Spinal cord (tissue), 10 donors: ENCODE data around the gene SETMAR. TPM values are rescaled to one million over a fixed set of nuclear protein-coding genes. Genes with fewer than 3 reads are reported as not detected.

Experiments
- DNase-seq, 6 donors: peaks; one replicate each; pipeline versions ENCODE4 v3.0.0 to v3.0.0-alpha.2; 2013 to 2015; ENCODE audit warnings: low spot score in 6 of 6, low read depth in 4 of 6
- H3K27ac ChIP-seq: one replicate; pipeline ENCODE4 v1.5.1; 2013; ENCODE audit warnings: low read depth, low read length, control low read depth
- H3K27me3 ChIP-seq: one replicate; pipeline ENCODE4 v1.6.1; 2013; ENCODE audit warnings: low read length; ENCODE audit not compliant: control insufficient read depth, insufficient read depth
- H3K36me3 ChIP-seq: one replicate; pipeline ENCODE4 v1.6.1; 2013; ENCODE audit warnings: low read length; ENCODE audit not compliant: control insufficient read depth, insufficient read depth
- H3K4me1 ChIP-seq: one replicate; pipeline ENCODE4 v1.6.1; 2013; ENCODE audit warnings: low read length; ENCODE audit not compliant: control insufficient read depth, insufficient read depth
- H3K4me3 ChIP-seq: one replicate; pipeline ENCODE4 v1.5.1; 2013; ENCODE audit warnings: low read depth, low read length, control low read depth
- H3K9me3 ChIP-seq: one replicate; pipeline ENCODE4 v1.6.1; 2013; ENCODE audit warnings: low read length; ENCODE audit not compliant: control insufficient read depth, insufficient read depth
- WGBS: methylation state at CpG from one replicate; pipeline ENCODE4 v1.1.5; 2013; ENCODE audit warnings: missing lambda C conversion rate; ENCODE audit not compliant: insufficient coverage; 5-methylcytosine and 5-hydroxymethylcytosine counted together
- polyA plus RNA-seq, 2 donors: library from polyadenylated mRNA; unstranded; fragments of 120-200 nt; gene quantifications; one replicate each; pipeline ENCODE4 v1.2.1, GENCODE V29; 2013; ENCODE audit not compliant: insufficient read length in 2 of 2
- total RNA-seq, 2 donors: library from RNA; depleted of rRNA in 1 of 2; stranded (reverse); fragments of 120-200 nt in 1 of 2; fragments of >200 nt in 1 of 2; gene quantifications; one replicate each; pipeline versions ENCODE4 v1.2.3 to v1.2.4, GENCODE V29; 2013 to 2014
- donor health status: healthy.

The SETMAR gene
- total and polyA plus RNA-seq, 4 donors, result 19.1 to 28.4 (median 21.2) TPM

- peak in 1 of 6 donors; percentile 16 for DNase-seq
These were observed 37.5 kb downstream of the SETMAR start for GRCh38 chr3:4340411-4341335.

DNA sequence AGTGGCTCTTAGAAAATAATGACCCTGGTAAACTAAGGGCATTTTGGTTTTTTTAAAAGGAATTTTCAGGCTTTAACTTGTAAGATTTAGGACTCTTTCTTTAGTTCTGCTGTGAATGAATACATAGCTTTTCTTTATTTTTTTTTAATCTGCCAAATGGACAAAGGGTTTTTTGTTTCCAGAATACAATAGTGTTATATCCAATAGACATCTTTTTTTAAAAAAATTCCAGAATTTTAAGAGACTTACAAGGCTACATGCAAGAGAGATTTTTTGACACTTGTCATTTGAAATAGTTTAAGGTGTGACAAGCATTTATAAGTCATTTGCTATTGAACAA is 38.1 kb downstream of the SETMAR start:
- Histone ChIP-seq H3K36me3 (no peaks in the 10 kb centered on the region), H3K4me3 (no peak overlapping the region), H3K9me3 (no peaks in the 10 kb centered on the region), H3K4me1 (no peaks in the 10 kb centered on the region), H3K27me3 (no peaks in the 10 kb centered on the region), H3K27ac (no peak overlapping the region)
- no peak for DNase-seq

More at GRCh38 chr3:4340411-4341335, 37.5 kb downstream of the SETMAR start:
- Histone ChIP-seq H3K36me3 (no peaks in the 10 kb centered on the region), H3K4me3 (no peak overlapping the region), H3K9me3 (no peaks in the 10 kb centered on the region), H3K27me3 (no peaks in the 10 kb centered on the region), H3K4me1 (no peaks in the 10 kb centered on the region), H3K27ac (no peak overlapping the region)
- 54% methylated on average over 4 of the region's 6 CpGs for WGBS

DNA sequence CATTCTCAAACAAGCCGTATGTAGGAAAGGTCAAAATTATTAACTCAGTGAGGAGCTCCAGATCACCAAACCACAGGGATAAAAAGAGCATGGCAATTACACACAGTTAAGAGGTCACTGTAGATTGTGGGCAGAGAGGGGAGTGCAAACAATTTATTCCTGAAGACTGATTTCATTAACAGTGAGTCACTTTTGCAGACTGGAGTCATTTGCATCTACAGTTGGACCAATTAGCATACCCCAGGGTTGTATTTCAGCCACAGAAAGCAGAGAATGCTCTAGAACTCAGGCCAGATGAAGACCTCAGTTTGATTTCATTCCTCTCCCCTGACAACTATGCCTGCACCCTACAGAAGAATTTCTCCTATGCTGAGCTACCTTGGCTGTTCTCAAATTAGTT is 40.1 kb downstream of the SETMAR start:
- H3K9me3 ChIP-seq, result no peaks in the 10 kb centered on the region
- H3K4me3 ChIP-seq, result no peak overlapping the region
- WGBS, result 83% methylated on average over 1 of the region's 1 CpG
- H3K27me3 ChIP-seq, result no peaks in the 10 kb centered on the region
- no peaks in the 10 kb centered on the region for H3K36me3 ChIP-seq
- DNase-seq, result no peak
- H3K4me1 ChIP-seq, result no peaks in the 10 kb centered on the region
- H3K27ac ChIP-seq, result no peak overlapping the region

DNA sequence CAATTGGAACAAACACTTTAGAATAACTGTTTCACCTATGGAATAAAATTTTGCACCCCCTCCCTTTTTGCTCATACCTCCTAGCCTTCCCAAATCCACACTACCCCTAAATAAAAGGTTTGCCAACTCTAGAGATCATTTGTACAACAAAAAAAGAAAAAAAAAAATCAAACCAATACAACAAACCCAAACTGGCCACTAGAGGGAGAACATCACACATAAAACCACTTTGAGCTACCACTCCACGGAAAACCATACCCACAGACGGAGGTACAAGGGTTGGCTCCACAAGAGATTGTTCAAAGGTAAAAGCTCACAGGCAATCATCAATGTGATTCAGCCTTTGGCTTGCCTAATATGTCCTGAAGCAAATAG is 47.6 kb downstream of the SETMAR start:
- H3K27me3 ChIP-seq, result no peaks in the 10 kb centered on the region
- no peaks in the 10 kb centered on the region for H3K36me3 ChIP-seq
- no peaks in the 10 kb centered on the region for H3K4me1 ChIP-seq
- DNase-seq, result peak in 5 of 6 donors; percentile 47 to 93 (median 63)
- WGBS, result no CpG with 5 or more reads among the region's 2 CpGs
- H3K27ac ChIP-seq, result no peak overlapping the region
- H3K9me3 ChIP-seq, result no peaks in the 10 kb centered on the region
- no peak overlapping the region for H3K4me3 ChIP-seq

DNA sequence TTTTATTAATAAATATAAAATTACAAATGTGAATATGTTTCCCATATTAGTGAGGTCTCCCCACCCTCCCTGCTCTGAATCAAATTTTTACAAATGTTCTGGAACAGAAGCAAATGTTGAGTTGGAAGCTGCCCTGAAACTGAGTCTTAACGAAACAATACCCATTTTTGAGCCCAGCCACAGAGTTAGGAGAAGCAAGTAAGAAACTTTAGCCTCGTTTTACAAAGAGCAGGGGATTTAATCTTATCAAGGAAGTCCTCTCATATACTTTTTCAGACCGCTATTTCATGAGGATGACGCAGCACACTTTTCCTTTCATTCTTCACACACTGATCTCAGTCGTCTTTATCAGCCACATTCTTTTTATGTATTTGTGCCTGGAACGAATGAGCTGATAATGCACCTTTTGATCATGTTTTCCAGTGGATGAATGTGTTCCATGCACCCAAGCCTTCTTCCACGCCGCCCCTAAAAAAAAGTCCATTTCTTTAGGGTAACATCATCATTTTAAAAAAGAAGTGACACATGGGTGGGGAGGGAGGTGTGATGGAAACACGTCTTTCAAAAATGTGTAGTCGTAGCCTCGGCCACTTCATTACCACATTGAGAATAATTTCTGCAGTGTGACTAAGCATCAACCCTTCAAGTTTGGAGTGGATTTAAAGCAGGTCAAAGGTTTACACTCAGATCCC is 48.1 kb downstream of the SETMAR start:
- peaks cover 3% of the 10 kb centered on the region for H3K4me1 ChIP-seq
- H3K4me3 ChIP-seq, result no peak overlapping the region
- H3K27me3 ChIP-seq, result no peaks in the 10 kb centered on the region
- H3K9me3 ChIP-seq, result no peaks in the 10 kb centered on the region
- H3K27ac ChIP-seq, result no peak overlapping the region
- no peaks in the 10 kb centered on the region for H3K36me3 ChIP-seq
- WGBS, result 89% methylated on average over 4 of the region's 11 CpGs
- no peak for DNase-seq

GRCh38 chr3:4351872-4352271 is 48.7 kb downstream of the SETMAR start:
- Histone ChIP-seq H3K27ac (no peak overlapping the region), H3K9me3 (no peaks in the 10 kb centered on the region), H3K4me1 (peaks cover 7% of the 10 kb centered on the region), H3K27me3 (no peaks in the 10 kb centered on the region), H3K4me3 (no peak overlapping the region), H3K36me3 (no peaks in the 10 kb centered on the region)
- WGBS, result 91% methylated on average over 4 of the region's 4 CpGs
- no peak for DNase-seq

- WGBS, result 0% methylated on average over 1 of the region's 6 CpGs
- H3K4me1 ChIP-seq, result peaks cover 7% of the 10 kb centered on the region
- no peak overlapping the region for H3K4me3 ChIP-seq
- H3K36me3 ChIP-seq, result no peaks in the 10 kb centered on the region
- H3K27me3 ChIP-seq, result no peaks in the 10 kb centered on the region
- peak overlapping the region; percentile 79 for H3K27ac ChIP-seq
- peak in 5 of 6 donors; percentile 21 to 92 (median 43) for DNase-seq
- H3K9me3 ChIP-seq, result no peaks in the 10 kb centered on the region
These were observed 52.4 kb downstream of the SETMAR start for GRCh38 chr3:4355401-4356219.

- H3K27me3 ChIP-seq, result no peaks in the 10 kb centered on the region
- H3K36me3 ChIP-seq, result no peaks in the 10 kb centered on the region
- H3K27ac ChIP-seq, result peak overlapping the region; percentile 79
- H3K9me3 ChIP-seq, result no peaks in the 10 kb centered on the region
- DNase-seq, result no peak
- H3K4me1 ChIP-seq, result peaks cover 7% of the 10 kb centered on the region
- no peak overlapping the region for H3K4me3 ChIP-seq
- 90% methylated on average over 2 of the region's 6 CpGs for WGBS
These were observed 53.0 kb downstream of the SETMAR start for GRCh38 chr3:4356220-4356540.

- peak in 1 of 6 donors; percentile 54 for DNase-seq
- H3K4me3 ChIP-seq, result no peak overlapping the region
- 84% methylated on average over 2 of the region's 10 CpGs for WGBS
These were observed 53.6 kb downstream of the SETMAR start for GRCh38 chr3:4356546-4357410.

More at GRCh38 chr3:4356546-4357410, 53.6 kb downstream of the SETMAR start:
- Histone ChIP-seq H3K36me3 (peaks cover 3% of the 10 kb centered on the region), H3K4me1 (peaks cover 7% of the 10 kb centered on the region), H3K27me3 (no peaks in the 10 kb centered on the region), H3K27ac (peak overlapping the region; percentile 79), H3K9me3 (no peaks in the 10 kb centered on the region)
